ENCODE data around the gene VANGL1.
A peak's percentile ranks its signal among the peaks of the same experiment; 100 is the strongest.

The VANGL1 gene

GRCh38 chr1:115705963-115706362 lies 64.2 kb downstream of the VANGL1 start:
- no peak for DNase-seq

GRCh38 chr1:115706587-115707425 lies 65.0 kb downstream of the VANGL1 start:
- peak; percentile 21 for DNase-seq

- DNase-seq = no peak
These were observed 69.3 kb downstream of the VANGL1 start for GRCh38 chr1:115710859-115711624.

- no peak for DNase-seq
These were observed 71.3 kb downstream of the VANGL1 start for GRCh38 chr1:115712911-115713609.

GRCh38 chr1:115713906-115714305 lies 72.1 kb downstream of the VANGL1 start:
- DNase-seq = no peak

GRCh38 chr1:115714572-115715141 lies 72.9 kb downstream of the VANGL1 start:
- peak; percentile 41 for DNase-seq

- no peak for DNase-seq
These were observed 75.8 kb downstream of the VANGL1 start for GRCh38 chr1:115717541-115717940.

GRCh38 chr1:115718011-115718754 lies 76.4 kb downstream of the VANGL1 start:
- no peak for DNase-seq

- DNase-seq = no peak
These were observed 77.5 kb downstream of the VANGL1 start for GRCh38 chr1:115719285-115719684.

GRCh38 chr1:115722221-115722620 lies 80.5 kb downstream of the VANGL1 start:
- no peak for DNase-seq

GRCh38 chr1:115723756-115724155 lies 82.0 kb downstream of the VANGL1 start:
- DNase-seq = no peak

- no peak for DNase-seq
These were observed 83.8 kb downstream of the VANGL1 start for GRCh38 chr1:115725600-115725999.

GRCh38 chr1:115726161-115726560 lies 84.4 kb downstream of the VANGL1 start:
- DNase-seq = no peak

- DNase-seq = no peak
These were observed 84.8 kb downstream of the VANGL1 start for GRCh38 chr1:115726570-115726969.

GRCh38 chr1:115727706-115728249 lies 86.0 kb downstream of the VANGL1 start:
- DNase-seq = no peak

GRCh38 chr1:115728341-115728740 lies 86.6 kb downstream of the VANGL1 start:
- DNase-seq = no peak

- DNase-seq = no peak
These were observed 88.0 kb downstream of the VANGL1 start for GRCh38 chr1:115729756-115730155.

GRCh38 chr1:115732316-115732715 lies 90.5 kb downstream of the VANGL1 start:
- DNase-seq = no peak

GRCh38 chr1:115740811-115741210 lies 99.0 kb downstream of the VANGL1 start:
- DNase-seq = no peak

GRCh38 chr1:115744646-115745275 lies 103.0 kb downstream of the VANGL1 start:
- DNase-seq = no peak

- no peak for DNase-seq
These were observed 104.4 kb downstream of the VANGL1 start for GRCh38 chr1:115746021-115746690.
